GM19372 (cell line): ENCODE measurements around the gene REEP6.

ENCODE experiments used
- ATAC-seq: cut with Tn5 transposase; IDR thresholded peaks from one replicate; pipeline ENCODE4 v1.9.1; 2021; ENCODE audit warnings: mild to moderate bottlenecking, low read depth, moderate library complexity; ENCODE audit not compliant: unreplicated experiment

REEP6 gene

GRCh38 chr19:1456121-1456900 is 34.7 kb upstream of the REEP6 start:
- no peak for ATAC-seq

GRCh38 chr19:1457031-1457739 is 33.8 kb upstream of the REEP6 start:
- no peak for ATAC-seq

GRCh38 chr19:1457892-1458291 is 33.1 kb upstream of the REEP6 start:
- no peak for ATAC-seq

- no peak for ATAC-seq
Observed at GRCh38 chr19:1459479-1459878, 31.5 kb upstream of the REEP6 start.

GRCh38 chr19:1460033-1460995 is 30.7 kb upstream of the REEP6 start:
- no peak for ATAC-seq

- no peak for ATAC-seq
Observed at GRCh38 chr19:1461862-1462261, 29.1 kb upstream of the REEP6 start.

GRCh38 chr19:1465191-1466016 is 25.6 kb upstream of the REEP6 start:
- ATAC-seq, result no peak

GRCh38 chr19:1466018-1466460 is 24.9 kb upstream of the REEP6 start:
- no peak for ATAC-seq

GRCh38 chr19:1466461-1467214 is 24.3 kb upstream of the REEP6 start:
- ATAC-seq, result no peak

- ATAC-seq, result no peak
Observed at GRCh38 chr19:1467215-1467489, 23.8 kb upstream of the REEP6 start.

- no peak for ATAC-seq
Observed at GRCh38 chr19:1467490-1468273, 23.3 kb upstream of the REEP6 start.

- ATAC-seq, result no peak
Observed at GRCh38 chr19:1468274-1468820, 22.6 kb upstream of the REEP6 start.

- no peak for ATAC-seq
Observed at GRCh38 chr19:1468821-1469254, 22.1 kb upstream of the REEP6 start.

- no peak for ATAC-seq
Observed at GRCh38 chr19:1469255-1470054, 21.5 kb upstream of the REEP6 start.

- ATAC-seq, result no peak
Observed at GRCh38 chr19:1470055-1470304, 21.0 kb upstream of the REEP6 start.

GRCh38 chr19:1470305-1471009 is 20.5 kb upstream of the REEP6 start:
- ATAC-seq, result no peak

GRCh38 chr19:1471010-1471514 is 19.9 kb upstream of the REEP6 start:
- no peak for ATAC-seq
